Upper lobe of left lung (tissue), 4 donors: ENCODE measurements around the gene PPFIA2.

Source experiments
- CTCF ChIP-seq, 6 experiments: fragments of 450-650 bp in 4 of 6; fragments of 200-600 bp in 2 of 6; sonication (generic) in 2 of 6; IDR thresholded peaks; one replicate each; pipeline ENCODE4 v1.5.1; 2016 to 2019; ENCODE audit warnings: antibody characterized with exemption in 6 of 6
- POLR2AphosphoS5 ChIP-seq, 2 donors: sonication (generic); formaldehyde crosslinking; IDR thresholded peaks; one replicate each; pipeline ENCODE4 v1.5.1; 2017; ENCODE audit warnings: antibody characterized with exemption in 2 of 2

- TF ChIP-seq CTCF (IDR thresholded peaks at IDR 0.05): no peak
- no peak for TF ChIP-seq POLR2AphosphoS5 (IDR thresholded peaks at IDR 0.05)
Measured at GRCh38 chr12:81221681-81222080, 537.5 kb downstream of the PPFIA2 start.
